HT-29 (cell line): ENCODE results near the gene CIAO3. TPM values are rescaled to one million over a fixed set of nuclear protein-coding genes. Genes with fewer than 3 reads are reported as not detected.

Experiments used
- DNase-seq: peaks from one replicate; pipeline ENCODE4 v3.0.0-alpha.2; 2015; ENCODE audit warnings: low spot score
- total RNA-seq: library from RNA; depleted of rRNA; stranded (reverse); fragments of >200 nt; shearing (Covaris generic); gene quantifications from 2 replicates; pipeline ENCODE4 v1.2.3, GENCODE V29; 2014; rRNA removed

The CIAO3 gene
- total RNA-seq, result 68.4 and 80.0 TPM in 2 replicates

DNA sequence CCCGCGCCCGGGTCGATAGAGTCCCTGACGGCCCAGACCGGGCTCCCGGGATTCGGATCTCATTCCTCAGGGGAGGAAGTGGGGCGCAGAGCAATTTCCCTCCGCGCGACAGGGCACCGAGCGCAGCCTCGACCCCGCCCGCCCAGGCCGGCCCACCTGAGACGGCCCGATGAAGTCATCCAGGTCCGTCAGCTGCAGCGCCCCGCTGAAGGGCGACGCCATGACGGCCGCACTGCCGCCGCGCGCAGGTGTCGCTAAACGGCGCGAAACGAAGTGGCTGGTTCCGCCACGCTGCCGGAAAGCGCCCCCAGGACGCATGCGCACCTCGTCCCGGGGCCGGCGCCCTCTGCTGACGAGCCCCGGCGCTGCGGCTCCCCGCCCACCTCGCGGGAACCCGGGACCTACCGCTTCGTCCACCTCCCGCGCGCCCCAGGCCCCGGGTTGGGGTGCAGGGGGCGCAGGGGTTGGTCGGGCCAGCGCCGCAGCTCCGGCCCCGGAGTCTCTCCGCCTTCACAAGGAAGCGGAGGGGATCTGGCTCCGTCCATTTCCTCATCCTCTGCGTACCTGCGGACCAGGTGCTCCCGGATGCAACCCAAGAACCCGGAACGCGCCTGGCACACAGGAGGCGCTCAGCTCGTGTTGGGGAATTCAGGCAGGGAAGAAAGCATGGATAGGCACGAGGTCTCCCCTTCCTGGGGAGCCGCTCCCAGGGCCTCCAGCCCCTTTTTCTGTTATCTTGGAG, at the start of gene CIAO3:
TSS of gene CIAO3 (minus strand) at position 234 of the 742 bp plus-strand sequence. CDS start at position 222, 12 bp downstream.
- DNase-seq, result peak; percentile 89

DNA sequence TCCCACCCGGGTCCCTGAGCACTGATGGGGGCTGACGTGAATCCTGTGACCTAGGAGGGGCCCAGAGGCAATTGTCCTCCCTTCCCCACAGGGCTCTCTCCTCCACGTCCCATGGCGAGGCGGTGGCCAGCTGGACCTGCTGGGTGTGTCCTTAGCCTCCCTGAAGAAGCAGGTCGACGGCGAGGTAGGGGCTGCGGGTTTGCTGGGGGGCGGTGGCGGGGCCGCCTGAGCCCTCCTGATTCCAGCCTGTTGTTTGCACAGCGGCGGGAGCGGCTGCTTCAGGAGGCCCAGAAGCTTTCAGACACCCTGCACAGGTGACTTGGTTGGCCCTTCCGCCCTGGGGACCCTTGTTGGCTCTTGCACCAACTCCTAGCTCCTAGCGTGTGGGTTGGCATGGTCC, 49.3 kb upstream of the CIAO3 start:
- no peak for DNase-seq

DNA sequence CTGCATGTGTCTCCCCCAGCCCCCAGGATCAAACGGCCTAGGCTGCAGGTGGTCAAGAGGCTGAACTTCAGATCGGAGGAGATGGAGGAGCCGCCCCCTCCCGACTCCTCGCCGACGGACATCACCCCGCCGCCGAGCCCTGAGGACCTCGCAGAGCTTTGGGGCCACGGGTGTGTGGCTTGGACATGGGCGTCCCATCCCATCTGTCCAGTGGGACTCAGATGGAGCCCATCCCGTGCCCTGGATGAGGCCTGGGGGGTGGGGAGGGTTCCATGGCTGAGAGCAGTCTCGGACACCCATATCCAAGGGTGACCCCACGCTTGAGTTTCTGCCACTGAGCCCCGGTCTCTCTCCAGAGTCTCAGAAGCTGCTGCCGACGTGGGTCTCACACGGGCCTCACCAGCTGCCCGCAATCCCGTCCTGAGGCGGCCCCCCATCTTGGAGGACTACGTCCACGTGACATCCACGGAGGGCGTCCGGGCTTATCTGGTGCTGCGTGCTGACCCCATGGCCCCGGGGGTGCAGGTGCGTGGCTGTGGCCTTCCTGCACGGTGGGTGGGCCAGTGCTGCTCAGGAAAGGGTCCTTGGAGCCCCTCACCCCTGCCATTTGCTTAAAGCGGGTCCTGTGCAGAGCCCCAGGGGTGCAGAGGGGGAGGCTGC, 48.5 kb upstream of the CIAO3 start:
- no peak for DNase-seq

DNA sequence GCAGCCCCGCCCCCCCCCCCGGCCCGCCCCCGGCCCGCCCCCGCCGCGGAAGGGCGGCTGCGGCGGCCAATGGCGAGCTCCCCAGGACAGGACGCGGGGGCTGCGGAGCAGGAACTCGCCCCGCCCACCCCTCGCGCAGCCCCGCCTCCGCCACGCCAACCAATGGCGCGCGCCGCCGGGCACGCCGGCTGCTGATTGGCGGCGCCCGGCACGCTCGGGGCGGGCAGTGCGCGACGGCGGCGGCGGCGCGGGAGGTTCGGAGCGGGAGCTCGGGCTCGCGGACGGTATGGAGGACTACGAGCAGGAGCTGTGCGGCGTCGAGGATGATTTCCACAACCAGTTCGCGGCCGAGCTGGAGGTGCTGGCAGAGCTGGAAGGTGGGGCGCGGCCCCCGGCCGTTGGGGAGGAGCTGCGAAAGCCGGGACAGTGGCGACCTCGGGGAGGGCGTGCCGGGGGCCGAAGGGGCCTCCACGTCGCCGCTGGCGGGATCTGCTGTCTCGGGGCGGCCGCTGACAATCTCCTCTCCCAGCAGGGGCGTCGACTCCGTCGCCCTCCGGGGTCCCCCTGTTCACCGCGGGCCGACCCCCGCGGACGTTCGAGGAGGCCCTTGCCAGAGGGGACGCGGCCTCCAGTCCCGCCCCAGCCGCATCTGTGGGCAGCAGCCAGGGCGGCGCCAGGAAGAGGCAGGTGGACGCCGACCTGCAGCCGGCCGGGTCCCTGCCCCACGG, 47.8 kb upstream of the CIAO3 start, which contains the start of gene CHTF18:
TSS of gene CHTF18 (plus strand) at position 222 of the 728 bp plus-strand sequence. CDS start at position 287, 65 bp downstream.
- peak; percentile 92 for DNase-seq

DNA sequence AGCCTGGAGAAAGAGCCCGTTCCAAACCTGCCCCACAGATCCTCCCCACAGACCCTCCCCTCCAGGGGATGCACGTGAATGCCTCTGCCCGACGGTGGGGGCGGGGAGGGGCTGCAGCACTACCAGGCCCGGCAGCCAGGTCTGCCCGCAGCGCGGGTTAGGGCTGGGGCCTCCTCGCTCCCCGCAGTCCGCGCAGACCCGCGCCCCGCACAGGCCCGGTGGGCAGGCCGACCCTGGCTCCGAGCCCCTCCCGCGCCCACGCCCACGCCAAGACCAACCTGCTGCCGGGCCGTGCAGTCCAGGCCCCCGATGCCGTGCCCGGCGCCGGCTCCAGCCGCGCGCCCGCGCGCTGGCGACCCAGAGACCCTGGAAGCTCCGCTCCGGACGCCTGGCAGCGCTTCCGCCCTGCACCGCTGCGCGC, 47.2 kb upstream of the CIAO3 start, which contains the start of gene RPUSD1:
TSS of gene RPUSD1 (minus strand) at position 404 of the 421 bp plus-strand sequence. CDS start 644 bp downstream, outside the sequence.
- DNase-seq, result no peak

GRCh38 chr16:787321-787966, 46.6 kb upstream of the CIAO3 start:
- peak; percentile 16 for DNase-seq

DNA sequence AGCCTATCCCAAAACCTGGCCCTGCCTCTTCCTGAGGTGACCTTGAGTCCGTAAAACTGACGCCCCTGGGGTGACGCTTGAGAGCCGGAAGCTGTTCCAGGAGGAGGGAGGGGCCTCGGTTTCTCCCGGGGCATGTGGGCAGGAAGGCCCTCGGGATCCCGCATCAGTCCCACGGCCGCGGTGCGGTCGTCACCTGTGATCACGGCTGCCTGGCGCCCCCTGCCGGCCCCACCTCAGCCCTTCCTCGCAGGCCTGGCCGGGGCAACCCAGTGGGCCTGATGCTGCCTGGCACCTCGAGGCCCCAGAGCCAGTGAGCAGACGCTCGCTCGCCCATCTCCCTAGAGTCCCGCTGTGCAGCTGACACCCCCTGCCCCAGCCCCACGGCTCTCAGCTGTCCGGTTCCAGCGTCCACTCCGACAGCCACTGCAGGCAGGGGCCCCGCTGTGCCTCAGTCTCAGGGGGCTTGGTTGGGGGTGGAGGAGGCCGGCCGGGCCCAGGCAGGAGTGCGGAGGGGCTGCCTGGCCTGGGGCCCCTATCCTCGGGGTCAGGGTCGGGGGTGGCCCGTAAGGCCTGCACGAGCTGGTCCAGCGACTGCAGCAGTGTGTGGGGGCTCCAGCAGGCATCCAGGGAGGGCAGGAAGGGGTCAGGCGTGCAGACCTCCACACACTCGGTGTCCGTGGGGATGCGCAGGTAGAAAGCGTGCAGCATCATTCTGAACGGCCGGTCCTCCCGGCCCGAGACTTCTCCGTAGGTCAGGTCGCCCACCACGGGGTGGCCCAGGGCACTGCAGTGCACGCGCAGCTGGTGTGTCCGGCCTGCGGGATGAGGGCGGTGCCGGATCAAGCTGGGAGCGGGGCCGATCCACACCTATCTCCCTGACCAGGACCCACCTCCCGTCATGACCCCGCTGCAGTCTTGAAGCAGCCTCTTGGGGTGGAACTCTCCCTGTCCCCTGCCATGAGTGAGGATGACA, 45.1 kb upstream of the CIAO3 start:
- peak; percentile 71 for DNase-seq

GRCh38 chr16:784431-784830, 43.6 kb upstream of the CIAO3 start:
- DNase-seq, result no peak

- DNase-seq, result no peak
Measured at GRCh38 chr16:783404-784161, 42.8 kb upstream of the CIAO3 start.

DNA sequence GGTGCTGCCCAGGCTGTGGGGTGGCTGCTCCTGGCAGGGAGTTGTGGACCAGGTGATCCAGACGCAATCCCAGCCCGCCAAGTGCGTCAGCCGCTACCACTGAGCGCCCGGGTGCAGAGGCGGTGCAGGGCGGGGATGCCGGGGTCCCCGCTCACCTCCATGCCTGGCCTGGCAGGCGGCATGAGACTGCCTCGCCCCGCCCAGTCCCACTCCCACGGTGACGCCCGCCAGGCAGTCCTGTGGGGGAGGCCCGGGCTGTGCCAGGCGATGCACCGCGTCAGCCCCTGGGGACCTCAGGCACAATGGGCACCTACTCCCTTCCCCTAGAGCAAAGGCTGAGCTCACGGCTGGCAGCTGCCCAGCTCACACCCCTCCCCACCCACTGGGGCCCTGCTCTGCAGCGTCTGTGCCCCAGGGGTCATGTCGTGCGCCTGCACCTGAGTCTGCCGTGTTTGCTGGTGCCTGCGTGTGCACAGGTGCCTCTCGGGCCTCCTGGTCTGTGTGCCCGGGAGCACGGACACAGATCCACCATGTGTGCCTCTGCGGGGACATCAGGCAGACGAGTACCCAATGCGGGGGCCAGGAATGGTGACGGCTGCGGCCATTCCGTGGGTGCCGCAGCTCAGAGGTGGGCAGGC, 42.1 kb upstream of the CIAO3 start:
- DNase-seq, result peak; percentile 45

DNA sequence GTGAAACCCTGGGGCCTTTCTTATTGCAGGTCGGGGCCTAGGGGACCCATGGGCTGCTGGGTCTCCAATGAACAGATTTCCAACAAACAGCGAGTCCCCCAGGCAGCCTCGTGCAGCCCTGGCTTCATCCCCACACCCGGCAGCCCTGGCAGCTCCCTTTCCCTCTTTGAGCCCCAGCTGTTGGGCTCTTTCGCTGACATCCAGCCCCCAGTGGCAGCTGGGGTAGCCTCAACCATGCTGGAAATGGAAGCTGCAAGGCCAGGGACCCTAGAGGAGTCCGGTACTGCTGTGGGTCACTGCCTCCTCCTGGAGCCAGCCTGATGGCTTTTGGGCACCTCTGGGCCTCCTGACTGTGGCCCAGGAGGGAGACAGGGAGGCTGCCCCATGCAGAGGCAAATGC, 41.5 kb upstream of the CIAO3 start:
- no peak for DNase-seq

DNA sequence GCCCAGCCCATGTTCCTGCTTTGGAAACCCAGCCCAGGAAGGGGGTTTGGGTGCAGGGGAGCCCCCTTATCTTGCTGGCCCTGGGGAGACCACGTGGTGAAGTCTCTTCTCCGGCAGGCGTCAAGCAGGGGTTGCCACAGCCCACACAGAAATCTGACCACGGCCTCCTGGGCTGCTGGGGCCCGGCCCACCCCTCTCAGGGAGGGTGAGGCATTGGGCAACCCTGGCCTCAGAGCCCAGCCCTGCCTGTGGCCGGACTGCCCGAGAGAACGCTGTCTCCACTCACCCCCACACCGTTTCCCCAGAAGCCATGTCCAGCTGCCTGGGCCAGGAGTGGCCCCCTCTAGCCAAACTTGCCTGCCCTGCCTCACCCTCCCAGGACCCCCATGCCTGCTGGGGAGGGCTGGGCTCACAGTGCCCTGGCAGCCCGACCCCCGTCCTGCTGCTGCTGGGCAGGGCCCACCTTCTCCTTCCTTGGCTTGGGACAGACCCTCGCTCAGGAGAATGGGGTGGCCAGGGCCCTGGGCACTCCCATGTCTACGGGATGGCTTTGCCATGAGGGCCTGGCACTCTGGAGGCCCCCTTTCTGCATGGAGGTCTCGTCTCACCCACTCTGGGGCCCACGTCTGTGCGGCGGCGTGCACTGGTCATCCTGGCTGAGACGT, 40.7 kb upstream of the CIAO3 start:
- DNase-seq, result no peak

DNA sequence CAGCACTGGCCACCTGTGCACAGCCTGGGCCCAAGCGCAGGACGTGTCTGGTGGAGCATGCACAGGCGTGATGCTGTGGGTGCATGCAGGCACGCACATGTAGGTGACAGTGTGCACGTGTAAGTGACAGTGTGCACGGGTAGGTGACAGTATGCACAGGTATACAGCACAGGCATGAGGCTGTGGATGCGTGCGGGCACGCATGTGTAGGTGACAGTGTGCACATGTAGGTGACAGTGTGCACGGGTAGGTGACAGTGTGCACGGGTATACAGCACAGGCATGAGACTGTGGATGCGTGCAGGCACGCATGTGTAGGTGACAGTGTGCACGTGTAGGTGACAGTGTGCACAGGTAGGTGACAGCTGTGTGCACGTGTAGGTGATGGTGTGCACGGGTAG, 39.5 kb upstream of the CIAO3 start:
- DNase-seq, result no peak

DNA sequence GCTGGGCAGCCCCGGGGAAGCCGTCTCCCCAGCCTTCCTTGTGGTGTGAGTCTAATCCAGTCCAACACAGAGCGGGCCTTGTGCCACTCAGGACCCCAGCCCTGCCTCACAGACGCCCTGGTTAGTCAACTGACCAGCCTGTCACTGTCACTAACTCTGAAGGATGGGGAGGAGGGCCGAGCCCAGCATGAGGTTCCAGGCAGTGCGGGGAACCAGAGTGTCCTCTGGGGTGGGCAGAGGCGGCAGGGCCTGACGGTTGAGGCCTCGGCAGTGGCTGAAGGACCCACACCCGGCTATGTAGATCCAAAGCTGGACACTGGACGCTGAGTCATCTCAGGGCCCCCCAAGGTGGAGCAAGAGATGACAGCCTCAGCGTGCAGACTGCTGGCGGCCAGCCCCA, 38.8 kb upstream of the CIAO3 start:
- DNase-seq, result no peak

- DNase-seq, result no peak
Measured at GRCh38 chr16:778909-779527, 38.2 kb upstream of the CIAO3 start.

GRCh38 chr16:778447-778846, 37.6 kb upstream of the CIAO3 start:
- DNase-seq, result no peak

DNA sequence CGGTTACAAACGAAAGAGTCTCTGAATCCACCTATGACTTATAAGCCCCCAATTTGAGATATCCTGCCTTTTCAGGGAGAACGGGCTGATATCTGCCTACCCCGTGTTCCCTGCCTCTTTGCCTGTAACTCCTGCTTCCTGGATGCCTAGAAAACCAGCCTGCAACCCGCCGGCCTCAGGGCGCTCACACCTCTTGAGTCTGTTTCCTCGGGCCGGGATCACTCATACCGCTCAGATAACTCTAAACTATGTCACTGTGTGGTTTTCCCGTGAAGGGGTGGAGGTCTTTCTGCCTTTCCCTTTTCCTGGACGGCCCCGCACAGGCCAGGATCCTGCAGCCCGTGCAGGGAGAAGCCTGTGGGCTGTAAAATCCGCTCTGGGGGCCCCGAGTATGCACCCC, 37.0 kb upstream of the CIAO3 start:
- no peak for DNase-seq

GRCh38 chr16:776824-777223, 36.0 kb upstream of the CIAO3 start:
- no peak for DNase-seq
